Psoas muscle (tissue), 8 donors: Measurements from ENCODE around the gene COL5A1. TPM values are rescaled to one million over a fixed set of nuclear protein-coding genes. Genes with fewer than 3 reads are reported as not detected.

Source experiments
- ATAC-seq, 4 donors: fragments of 200-7000 bp; cut with Tn5 transposase; one replicate each; pipeline ENCODE4 v1.9.1; 2020; ENCODE audit warnings: moderate library complexity in 3 of 4, mild to moderate bottlenecking in 2 of 4
- DNase-seq, 2 donors: peaks; one replicate each; pipeline ENCODE4 v3.0.0-alpha.2; 2020
- H3K27ac ChIP-seq: fragments of 200-600 bp; one replicate; pipeline ENCODE4 v1.8.0; 2022
- H3K27me3 ChIP-seq, 3 donors: fragments of 200-600 bp in 1 of 3; one replicate each; pipeline versions ENCODE4 v1.6.1 to v1.8.0; 2013 to 2022; ENCODE audit warnings: low read length in 2 of 3, mild to moderate bottlenecking in 2 of 3, moderate library complexity in 1 of 3; ENCODE audit not compliant: insufficient read depth in 3 of 3
- H3K36me3 ChIP-seq, 2 donors: fragments of 200-600 bp in 1 of 2; one replicate each; pipeline versions ENCODE4 v1.6.1 to v1.8.0; 2013 to 2022; ENCODE audit warnings: low read depth in 1 of 2, mild to moderate bottlenecking in 1 of 2, moderate library complexity in 1 of 2; ENCODE audit not compliant: insufficient read depth in 1 of 2
- H3K4me1 ChIP-seq: fragments of 200-600 bp; one replicate; pipeline ENCODE4 v1.8.0; 2022
- H3K4me3 ChIP-seq: fragments of 200-600 bp; one replicate; pipeline ENCODE4 v1.8.0; 2022; ENCODE audit warnings: mild to moderate bottlenecking
- H3K9me3 ChIP-seq: fragments of 200-600 bp; one replicate; pipeline ENCODE4 v1.8.0; 2022
- WGBS, 3 donors: extraction: QIAGEN DNeasy Blood & Tissue Kit; methylation state at CpG; one replicate each; pipeline versions ENCODE4 v1.1.6 to v1.1.7; 2013; 5-methylcytosine and 5-hydroxymethylcytosine counted together
- intact Hi-C, 2 donors: fragments of 100-400 bp; cut with DNase I; formaldehyde crosslinking; loops; one replicate each; pipeline versions ENCODE4 v1.11.0 to v1.14.2; 2022
- polyA plus RNA-seq, 3 donors: library from polyadenylated mRNA; stranded (reverse); fragments of 200-250 nt; gene quantifications; one replicate each; pipeline ENCODE4 v1.2.3, GENCODE V29; 2013
- total RNA-seq, 4 donors: library from RNA; stranded (reverse); fragmentation: NEBNext Ultra II Directional in 2 of 4; extraction: Animal tissue kit (Norgen Biotek cat#: 25700) in 2 of 4; gene quantifications; one replicate each; pipeline versions ENCODE4 v1.2.1 to v1.2.4, GENCODE V29; 2021 to 2023
- TF ChIP-seq, protein P1 (sequence below): fragments of 200-600 bp; IDR thresholded peaks from one replicate; pipeline ENCODE4 v1.8.0; 2022; ENCODE audit warnings: antibody characterized with exemption
- donor health status: healthy with polysubstance abuse.
- donor health status: DM: no; HTN: no; CAD: no; lungs with moderate emphysema.
- donor health status: Bipolar disorder and iron deficiency.
- donor health status: healthy.
- donor health status: DM: yes; HTN: yes; CAD: no.
- donor health status: DM: no; HTN: no; CAD: no.
- donor health status: DM: no; HTN: no; CAD: no.
- donor health status: DM: yes; HTN: yes; CAD: no.

COL5A1 gene
- total and polyA plus RNA-seq, 7 donors: 1.7 to 11.3 (median 3.4) TPM

DNA sequence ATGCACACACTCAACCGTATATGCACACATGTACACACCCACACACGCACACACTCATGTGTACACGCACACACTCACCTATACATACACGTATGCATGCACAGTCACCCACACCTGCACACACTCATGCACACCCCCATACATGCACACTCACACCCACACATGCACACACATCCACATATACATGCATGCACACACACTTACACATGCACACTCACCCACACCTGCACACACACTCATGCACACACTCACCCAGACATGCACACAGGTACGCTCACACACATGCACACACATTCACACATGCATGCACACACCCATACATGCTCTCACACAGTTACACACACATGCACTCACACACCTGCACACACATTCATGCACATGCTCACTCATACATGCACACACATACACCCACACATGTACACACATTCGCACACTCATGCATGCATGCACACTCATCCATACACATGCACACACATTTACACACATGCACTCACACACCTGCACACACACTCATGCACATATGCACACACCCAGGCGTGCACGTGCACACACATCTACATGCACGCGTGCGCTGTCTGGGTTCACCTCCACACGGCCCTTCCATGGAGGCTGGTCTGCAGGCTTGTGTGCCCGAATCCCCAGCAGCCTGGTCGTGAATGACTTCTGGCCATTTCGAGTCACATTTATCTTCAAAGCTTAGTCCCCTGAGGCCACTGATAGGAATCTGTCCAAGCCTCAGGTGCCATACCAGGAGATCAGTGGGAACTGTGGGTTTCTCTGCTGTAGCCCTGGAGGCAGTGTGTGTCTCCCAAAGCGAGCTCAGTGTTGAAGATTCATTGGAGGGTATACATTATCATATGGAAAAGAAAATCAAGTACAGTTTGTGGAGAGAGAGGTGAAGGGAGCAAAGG lies 103.0 kb downstream of the COL5A1 start:
- Histone ChIP-seq H3K27me3 (peaks cover 0 to 22% (median 0%) of the 10 kb centered on the region in 3 donors), H3K9me3 (no peaks in the 10 kb centered on the region), H3K4me1 (no peaks in the 10 kb centered on the region), H3K36me3 (peaks cover 0 to 7% of the 10 kb centered on the region in 2 donors), H3K27ac (no peak overlapping the region), H3K4me3 (no peak overlapping the region)
- intact Hi-C loops: loop anchor here in 1 of 2 donors (10.0 kb wide), 1 partner anchor 570 kb away; no protein-coding TSS in a partner anchor
- 87 to 97% (median 93%) methylated on average over 16 of the region's 16 CpGs for WGBS, 3 donors
- TF ChIP-seq, protein P1, sequence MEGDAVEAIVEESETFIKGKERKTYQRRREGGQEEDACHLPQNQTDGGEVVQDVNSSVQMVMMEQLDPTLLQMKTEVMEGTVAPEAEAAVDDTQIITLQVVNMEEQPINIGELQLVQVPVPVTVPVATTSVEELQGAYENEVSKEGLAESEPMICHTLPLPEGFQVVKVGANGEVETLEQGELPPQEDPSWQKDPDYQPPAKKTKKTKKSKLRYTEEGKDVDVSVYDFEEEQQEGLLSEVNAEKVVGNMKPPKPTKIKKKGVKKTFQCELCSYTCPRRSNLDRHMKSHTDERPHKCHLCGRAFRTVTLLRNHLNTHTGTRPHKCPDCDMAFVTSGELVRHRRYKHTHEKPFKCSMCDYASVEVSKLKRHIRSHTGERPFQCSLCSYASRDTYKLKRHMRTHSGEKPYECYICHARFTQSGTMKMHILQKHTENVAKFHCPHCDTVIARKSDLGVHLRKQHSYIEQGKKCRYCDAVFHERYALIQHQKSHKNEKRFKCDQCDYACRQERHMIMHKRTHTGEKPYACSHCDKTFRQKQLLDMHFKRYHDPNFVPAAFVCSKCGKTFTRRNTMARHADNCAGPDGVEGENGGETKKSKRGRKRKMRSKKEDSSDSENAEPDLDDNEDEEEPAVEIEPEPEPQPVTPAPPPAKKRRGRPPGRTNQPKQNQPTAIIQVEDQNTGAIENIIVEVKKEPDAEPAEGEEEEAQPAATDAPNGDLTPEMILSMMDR: no peak
- ATAC-seq (no peak), DNase-seq (no peak)

DNA sequence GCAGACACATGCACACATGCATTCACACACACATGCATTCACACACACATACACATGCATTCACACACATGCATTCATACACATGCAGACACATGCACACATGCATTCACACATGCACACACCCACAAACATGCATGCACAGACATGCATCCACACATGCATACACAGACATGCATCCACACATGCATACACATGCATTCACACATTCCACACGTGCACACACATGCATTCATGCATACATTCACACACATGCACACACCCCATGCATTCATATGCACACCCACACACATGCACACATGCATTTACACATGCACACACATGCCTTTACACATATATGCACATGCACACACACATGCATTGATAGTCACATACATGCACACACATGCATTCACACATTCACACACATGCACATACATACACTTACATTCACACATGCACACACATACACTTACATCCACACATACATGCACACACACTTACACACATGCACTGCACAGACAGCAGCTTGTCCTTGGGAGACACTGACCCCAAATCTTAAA lies 106.4 kb downstream of the COL5A1 start:
- Histone ChIP-seq H3K9me3 (no peaks in the 10 kb centered on the region), H3K27ac (no peak overlapping the region), H3K36me3 (peaks cover 0 to 7% of the 10 kb centered on the region in 2 donors), H3K4me1 (no peaks in the 10 kb centered on the region), H3K27me3 (peaks cover 0 to 23% (median under 1%) of the 10 kb centered on the region in 3 donors), H3K4me3 (no peak overlapping the region)
- TF ChIP-seq, protein P1: no peak
- 84 to 94% (median 91%) methylated on average over 1 of the region's 1 CpG for WGBS, 3 donors
- DNase-seq: no peak
- intact Hi-C loops: loop anchor here in 1 of 2 donors (10.0 kb wide), 1 partner anchor 573 kb away; no protein-coding TSS in a partner anchor
- no peak for ATAC-seq

DNA sequence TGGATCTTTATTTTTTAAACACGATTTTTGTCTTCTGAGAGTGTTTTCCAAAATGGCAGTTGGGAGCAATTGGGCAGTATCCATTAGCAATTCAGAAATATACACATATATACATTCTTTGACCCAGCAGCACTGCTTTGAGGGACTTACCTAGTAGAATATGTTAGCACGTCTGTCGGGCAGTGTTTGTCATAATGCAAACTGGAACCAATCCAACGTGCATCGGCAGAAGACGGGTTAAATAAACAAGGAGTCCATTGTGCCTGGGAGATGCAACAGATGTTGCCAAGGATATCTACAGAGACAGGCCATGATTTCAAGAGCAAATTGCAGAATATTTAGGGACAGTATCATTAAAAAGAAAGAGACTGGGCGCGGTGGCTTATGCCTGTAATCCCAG lies 107.0 kb downstream of the COL5A1 start:
- 48 to 54% (median 50%) methylated on average over 8 of the region's 8 CpGs for WGBS, 3 donors
- peaks cover 0 to 7% of the 10 kb centered on the region in 2 donors for H3K36me3 ChIP-seq
- DNase-seq: no peak
- no peaks in the 10 kb centered on the region for H3K4me1 ChIP-seq
- H3K27me3 ChIP-seq: peaks cover 0 to 23% (median 4%) of the 10 kb centered on the region in 3 donors
- TF ChIP-seq, protein P1: no peak
- intact Hi-C loops: loop anchor here in 1 of 2 donors (10.0 kb wide), 1 partner anchor 574 kb away; no protein-coding TSS in a partner anchor
- no peak overlapping the region for H3K27ac ChIP-seq
- ATAC-seq: no peak
- H3K4me3 ChIP-seq: no peak overlapping the region
- H3K9me3 ChIP-seq: no peaks in the 10 kb centered on the region

DNA sequence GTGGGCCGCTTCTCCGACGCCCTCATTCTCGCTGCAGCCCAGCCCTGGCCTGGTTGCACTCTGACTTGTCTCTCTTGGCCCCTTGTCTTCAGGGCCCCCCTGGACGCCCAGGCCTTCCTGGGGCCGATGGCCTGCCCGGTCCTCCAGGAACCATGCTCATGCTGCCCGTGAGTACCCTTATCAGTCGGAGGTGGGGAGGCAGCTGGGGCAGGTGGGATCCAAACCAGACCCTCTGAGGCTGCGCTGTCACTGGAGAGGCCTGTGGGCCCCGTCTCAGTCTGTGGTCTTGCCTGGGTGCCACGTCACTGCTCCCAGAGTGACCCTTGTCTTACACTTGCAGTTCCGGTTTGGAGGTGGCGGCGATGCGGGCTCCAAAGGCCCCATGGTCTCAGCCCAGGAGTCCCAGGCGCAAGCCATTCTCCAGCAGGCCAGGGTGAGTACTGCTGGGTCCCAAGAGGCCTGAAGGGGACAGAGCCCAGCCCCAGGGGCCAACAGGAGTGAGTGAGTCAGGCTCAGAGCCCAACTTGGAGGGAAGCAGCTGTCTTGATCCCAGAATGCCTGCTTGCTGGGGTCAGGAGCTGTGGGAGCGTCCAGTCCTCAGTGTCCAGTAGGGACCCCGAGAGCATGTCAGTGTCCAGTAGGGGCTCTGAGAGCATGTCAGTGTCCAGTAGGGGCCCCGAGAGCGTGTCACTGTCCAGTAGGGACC lies 109.0 kb downstream of the COL5A1 start:
- TF ChIP-seq, protein P1: no peak
- WGBS, 3 donors: 88 to 96% (median 90%) methylated on average over 21 of the region's 21 CpGs
- H3K4me1 ChIP-seq: no peaks in the 10 kb centered on the region
- H3K27ac ChIP-seq: no peak overlapping the region
- intact Hi-C loops: no loop called here
- DNase-seq (no peak), ATAC-seq (no peak)
- peaks cover 0 to 34% (median 4%) of the 10 kb centered on the region in 3 donors for H3K27me3 ChIP-seq
- H3K4me3 ChIP-seq: no peak overlapping the region
- H3K36me3 ChIP-seq: peaks cover 0 to 7% of the 10 kb centered on the region in 2 donors
- no peaks in the 10 kb centered on the region for H3K9me3 ChIP-seq
